ENCODE results near the gene TMPRSS5. TPM values are rescaled to one million over a fixed set of nuclear protein-coding genes. Genes with fewer than 3 reads are reported as not detected.

The TMPRSS5 gene
- total RNA-seq, 1 experiment from 2014 or later, result 0.49 TPM

GRCh38 chr11:113697756-113698407 lies 8.2 kb downstream of the TMPRSS5 start:
- intact Hi-C loops (cut with micrococcal nuclease), result no loop called here
- BruUV-seq (replicated peaks), result no TSS peak
- Mint-ChIP-seq H3K27ac (ENCODE audit: low read depth, unreplicated experiment) (no peak overlapping the region), H3K27me3 (ENCODE audit: insufficient read depth, unreplicated experiment) (no peaks in the 10 kb centered on the region), H3K4me1 (ENCODE audit: insufficient read depth, unreplicated experiment) (no peaks in the 10 kb centered on the region), H3K9me3 (ENCODE audit: unreplicated experiment) (no peaks in the 10 kb centered on the region), H3K36me3 (ENCODE audit: insufficient read depth, unreplicated experiment) (no peaks in the 10 kb centered on the region), H3K4me3 (ENCODE audit: unreplicated experiment) (no peak overlapping the region)
- no peak for DNase-seq (ENCODE audit: unreplicated experiment)
- ChIA-PET POLR2A (no interaction called here), CTCF (no interaction called here)
- no peak for TF ChIP-seq CTCF (IDR thresholded peaks at IDR 0.05; ENCODE audit: unreplicated experiment)

- intact Hi-C loops (cut with micrococcal nuclease), result no loop called here
- POLR2A ChIA-PET, result no interaction called here
- no peaks in the 10 kb centered on the region for H3K4me1 Mint-ChIP-seq (ENCODE audit: insufficient read depth, unreplicated experiment)
- TF ChIP-seq CTCF (IDR thresholded peaks at IDR 0.05; ENCODE audit: unreplicated experiment), result no peak
- no peaks in the 10 kb centered on the region for H3K36me3 Mint-ChIP-seq (ENCODE audit: insufficient read depth, unreplicated experiment)
- no peak overlapping the region for H3K4me3 Mint-ChIP-seq (ENCODE audit: unreplicated experiment)
- H3K27ac Mint-ChIP-seq (ENCODE audit: low read depth, unreplicated experiment), result no peak overlapping the region
- CTCF ChIA-PET, result interaction anchor here (0.6 kb wide), 1 partner anchor 695 kb away, joined by 4 read pairs; no protein-coding TSS in a partner anchor
- no TSS peak for BruUV-seq (replicated peaks)
- DNase-seq (ENCODE audit: unreplicated experiment), result no peak
- H3K9me3 Mint-ChIP-seq (ENCODE audit: unreplicated experiment), result no peaks in the 10 kb centered on the region
- H3K27me3 Mint-ChIP-seq (ENCODE audit: insufficient read depth, unreplicated experiment), result no peaks in the 10 kb centered on the region
Measured at GRCh38 chr11:113697111-113697510, 9.0 kb downstream of the TMPRSS5 start.

GRCh38 chr11:113695207-113695606 lies 10.9 kb downstream of the TMPRSS5 start:
- Mint-ChIP-seq H3K9me3 (ENCODE audit: unreplicated experiment) (no peaks in the 10 kb centered on the region), H3K36me3 (ENCODE audit: insufficient read depth, unreplicated experiment) (no peaks in the 10 kb centered on the region), H3K27me3 (ENCODE audit: insufficient read depth, unreplicated experiment) (no peaks in the 10 kb centered on the region), H3K27ac (ENCODE audit: low read depth, unreplicated experiment) (no peak overlapping the region), H3K4me1 (ENCODE audit: insufficient read depth, unreplicated experiment) (peaks cover 9% of the 10 kb centered on the region), H3K4me3 (ENCODE audit: unreplicated experiment) (no peak overlapping the region)
- intact Hi-C loops (cut with micrococcal nuclease), result no loop called here
- POLR2A ChIA-PET, result interaction anchor here (0.7 kb wide), 1 partner anchor 30 kb away, joined by 3 read pairs; no protein-coding TSS in a partner anchor
- CTCF ChIA-PET, result interaction anchor here (1.8 kb wide), 1 partner anchor 35 kb away, joined by 5 read pairs; no protein-coding TSS in a partner anchor
- no peak for TF ChIP-seq CTCF (IDR thresholded peaks at IDR 0.05; ENCODE audit: unreplicated experiment)
- no TSS peak for BruUV-seq (replicated peaks)
- no peak for DNase-seq (ENCODE audit: unreplicated experiment)

- peaks cover 15% of the 10 kb centered on the region for H3K4me1 Mint-ChIP-seq (ENCODE audit: insufficient read depth, unreplicated experiment)
- no peak for TF ChIP-seq CTCF (IDR thresholded peaks at IDR 0.05; ENCODE audit: unreplicated experiment)
- H3K9me3 Mint-ChIP-seq (ENCODE audit: unreplicated experiment), result no peaks in the 10 kb centered on the region
- ChIA-PET POLR2A (interaction anchor here (0.7 kb wide), 1 partner anchor 31 kb away, joined by 3 read pairs; no protein-coding TSS in a partner anchor), CTCF (interaction anchor here (0.6 to 1.8 kb wide), 2 partner anchors 36 to 293 kb away, joined by 4 to 5 read pairs; no protein-coding TSS in a partner anchor)
- H3K27ac Mint-ChIP-seq (ENCODE audit: low read depth, unreplicated experiment), result no peak overlapping the region
- intact Hi-C loops (cut with micrococcal nuclease), result loop anchor here (5.0 kb wide), 1 partner anchor 72 kb away; no protein-coding TSS in a partner anchor
- H3K27me3 Mint-ChIP-seq (ENCODE audit: insufficient read depth, unreplicated experiment), result no peaks in the 10 kb centered on the region
- no peak for DNase-seq (ENCODE audit: unreplicated experiment)
- no peaks in the 10 kb centered on the region for H3K36me3 Mint-ChIP-seq (ENCODE audit: insufficient read depth, unreplicated experiment)
- no peak overlapping the region for H3K4me3 Mint-ChIP-seq (ENCODE audit: unreplicated experiment)
- BruUV-seq (replicated peaks), result no TSS peak
Measured at GRCh38 chr11:113694390-113694789, 11.7 kb downstream of the TMPRSS5 start.

Measured in MCF 10A (cell line).